HEK293 (cell line): ENCODE results near the gene RIN1.

Experiments used
- GFI1B ChIP-seq: fragments of 450-650 bp; formaldehyde crosslinking; IDR thresholded peaks from 2 replicates; pipeline ENCODE4 v1.5.1; 2016; ENCODE audit warnings: missing biosample characterization, missing genetic modification characterization
- KLF7 ChIP-seq: fragments of 450-650 bp; formaldehyde crosslinking; IDR thresholded peaks from 2 replicates; pipeline ENCODE4 v1.5.1; 2016; ENCODE audit warnings: missing biosample characterization, missing genetic modification characterization, borderline replicate concordance
- KLF8 ChIP-seq: fragments of 450-650 bp; formaldehyde crosslinking; IDR thresholded peaks from 2 replicates; pipeline ENCODE4 v1.5.1; 2016; ENCODE audit warnings: missing biosample characterization, missing genetic modification characterization
- OSR2 ChIP-seq: fragments of 450-650 bp; formaldehyde crosslinking; IDR thresholded peaks from 2 replicates; pipeline ENCODE4 v1.5.1; 2016; ENCODE audit warnings: missing biosample characterization, missing genetic modification characterization
- WT1 ChIP-seq: fragments of 450-650 bp; formaldehyde crosslinking; IDR thresholded peaks from 2 replicates; pipeline ENCODE4 v1.5.1; 2016; ENCODE audit warnings: missing biosample characterization, missing genetic modification characterization
- ZNF10 ChIP-seq: fragments of 450-650 bp; formaldehyde crosslinking; IDR thresholded peaks from 2 replicates; pipeline ENCODE4 v1.5.1; 2017; ENCODE audit warnings: missing biosample characterization, missing genetic modification characterization
- ZNF133 ChIP-seq: fragments of 450-650 bp; formaldehyde crosslinking; IDR thresholded peaks from 2 replicates; pipeline ENCODE4 v1.5.1; 2016; ENCODE audit warnings: missing biosample characterization, missing genetic modification characterization
- ZNF146 ChIP-seq: fragments of 450-650 bp; formaldehyde crosslinking; IDR thresholded peaks from 2 replicates; pipeline ENCODE4 v1.5.1; 2016; ENCODE audit warnings: missing biosample characterization, missing genetic modification characterization
- ZNF175 ChIP-seq: fragments of 450-650 bp; formaldehyde crosslinking; IDR thresholded peaks from 2 replicates; pipeline ENCODE4 v1.5.1; 2016; ENCODE audit warnings: missing biosample characterization, missing genetic modification characterization
- ZNF416 ChIP-seq: fragments of 450-650 bp; formaldehyde crosslinking; IDR thresholded peaks from 2 replicates; pipeline ENCODE4 v1.5.1; 2016; ENCODE audit warnings: missing biosample characterization, missing genetic modification characterization
- ZNF510 ChIP-seq: fragments of 450-650 bp; formaldehyde crosslinking; IDR thresholded peaks from 2 replicates; pipeline ENCODE4 v1.5.1; 2018; ENCODE audit warnings: mild to moderate bottlenecking, missing genetic modification characterization, missing biosample characterization; ENCODE audit not compliant: insufficient replicate concordance
- ZNF544 ChIP-seq: fragments of 450-650 bp; formaldehyde crosslinking; IDR thresholded peaks from 2 replicates; pipeline ENCODE4 v1.5.0; 2017; ENCODE audit warnings: missing biosample characterization, missing genetic modification characterization
- ZNF549 ChIP-seq: fragments of 450-650 bp; IDR thresholded peaks from 2 replicates; pipeline ENCODE4 v1.5.1; 2018; ENCODE audit warnings: missing biosample characterization, missing genetic modification characterization, mild to moderate bottlenecking, inconsistent platforms, moderate library complexity
- ZNF558 ChIP-seq: fragments of 450-650 bp; formaldehyde crosslinking; IDR thresholded peaks from 2 replicates; pipeline ENCODE4 v1.5.1; 2016; ENCODE audit warnings: missing biosample characterization, missing genetic modification characterization
- ZNF596 ChIP-seq: fragments of 450-650 bp; IDR thresholded peaks from 2 replicates; pipeline ENCODE4 v1.5.0; 2018; ENCODE audit warnings: missing biosample characterization, mild to moderate bottlenecking, missing genetic modification characterization, moderate library complexity
- ZNF626 ChIP-seq: fragments of 450-650 bp; sonication (Bioruptor Pico); formaldehyde crosslinking; IDR thresholded peaks from 2 replicates; pipeline ENCODE4 v1.5.1; 2018; ENCODE audit warnings: missing biosample characterization, missing genetic modification characterization, inconsistent platforms
- ZNF791 ChIP-seq: fragments of 450-650 bp; formaldehyde crosslinking; IDR thresholded peaks from 2 replicates; pipeline ENCODE4 v1.5.1; 2016; ENCODE audit warnings: missing biosample characterization, missing genetic modification characterization
- TF ChIP-seq, protein P1 (sequence below): fragments of 450-650 bp; formaldehyde crosslinking; IDR thresholded peaks from 2 replicates; pipeline ENCODE4 v1.5.1; 2017; ENCODE audit warnings: missing biosample characterization, mild to moderate bottlenecking, missing genetic modification characterization, moderate library complexity
- TF ChIP-seq, protein P2 (sequence below): fragments of 450-650 bp; formaldehyde crosslinking; IDR thresholded peaks from 2 replicates; pipeline ENCODE4 v1.5.1; 2017; ENCODE audit warnings: missing biosample characterization, missing genetic modification characterization
- TF ChIP-seq, protein P3 (sequence below): sonication (generic); formaldehyde crosslinking; IDR thresholded peaks from 2 replicates; pipeline ENCODE4 v1.8.1; 2022; ENCODE audit warnings: mild to moderate bottlenecking, moderate library complexity, missing genetic modification reagents
- TF ChIP-seq, protein P4 (sequence below): fragments of 450-650 bp; formaldehyde crosslinking; IDR thresholded peaks from 2 replicates; pipeline ENCODE4 v1.5.1; 2017; ENCODE audit warnings: missing biosample characterization, missing genetic modification characterization
- TF ChIP-seq, protein P5 (sequence below): fragments of 450-650 bp; formaldehyde crosslinking; IDR thresholded peaks from 2 replicates; pipeline ENCODE4; 2016; ENCODE audit warnings: missing biosample characterization, missing genetic modification characterization
- TF ChIP-seq, protein P6 (sequence below): fragments of 450-650 bp; formaldehyde crosslinking; IDR thresholded peaks from 2 replicates; pipeline ENCODE4 v1.5.1; 2016; ENCODE audit warnings: missing biosample characterization, missing genetic modification characterization
- TF ChIP-seq, protein P7 (sequence below): fragments of 450-650 bp; formaldehyde crosslinking; conservative IDR thresholded peaks from 2 replicates; pipeline ENCODE4 v1.5.1; 2016; ENCODE audit warnings: low read depth, missing biosample characterization, missing genetic modification characterization

RIN1 gene

DNA sequence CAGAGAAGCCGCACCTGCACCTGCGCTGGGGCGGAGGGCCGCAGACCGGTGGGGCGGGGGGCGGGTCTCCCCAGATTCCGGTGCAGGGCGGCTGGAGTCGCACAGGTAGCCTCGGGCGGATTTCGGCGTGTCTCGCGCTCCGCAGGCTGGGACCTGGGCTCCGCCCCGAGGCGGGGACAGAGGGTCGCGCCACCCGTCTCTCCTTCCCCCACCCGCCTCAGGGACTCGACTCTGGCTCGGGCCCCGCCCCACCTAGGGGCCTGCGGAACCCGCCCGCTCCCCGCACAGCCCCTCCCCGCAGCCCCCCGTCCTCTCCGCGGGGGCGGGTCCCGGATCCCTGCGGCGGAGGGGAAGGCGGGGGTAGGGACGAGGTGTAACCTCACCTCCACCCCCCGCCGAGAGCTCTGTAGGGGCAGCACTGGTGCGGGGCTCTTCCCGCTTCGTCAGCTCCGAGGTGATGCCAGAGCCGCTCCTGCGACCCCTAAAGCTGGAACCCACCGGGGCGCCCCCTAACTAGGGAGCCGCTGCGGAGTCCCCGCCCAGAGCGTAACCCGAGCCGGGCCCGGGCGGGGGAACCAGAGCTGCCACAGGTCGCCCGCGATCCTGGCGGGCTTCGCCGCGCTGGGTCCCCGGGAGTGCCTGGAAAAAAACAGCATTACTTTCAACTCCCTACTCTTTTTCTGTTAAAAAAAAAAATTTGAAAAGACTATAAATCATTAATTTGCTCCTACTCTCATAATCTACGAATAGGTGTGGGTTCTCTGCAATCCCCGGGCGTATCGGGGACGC, 35.6 kb upstream of the RIN1 start, which contains the start of gene SLC29A2 (continued):
- TF ChIP-seq, protein P1, sequence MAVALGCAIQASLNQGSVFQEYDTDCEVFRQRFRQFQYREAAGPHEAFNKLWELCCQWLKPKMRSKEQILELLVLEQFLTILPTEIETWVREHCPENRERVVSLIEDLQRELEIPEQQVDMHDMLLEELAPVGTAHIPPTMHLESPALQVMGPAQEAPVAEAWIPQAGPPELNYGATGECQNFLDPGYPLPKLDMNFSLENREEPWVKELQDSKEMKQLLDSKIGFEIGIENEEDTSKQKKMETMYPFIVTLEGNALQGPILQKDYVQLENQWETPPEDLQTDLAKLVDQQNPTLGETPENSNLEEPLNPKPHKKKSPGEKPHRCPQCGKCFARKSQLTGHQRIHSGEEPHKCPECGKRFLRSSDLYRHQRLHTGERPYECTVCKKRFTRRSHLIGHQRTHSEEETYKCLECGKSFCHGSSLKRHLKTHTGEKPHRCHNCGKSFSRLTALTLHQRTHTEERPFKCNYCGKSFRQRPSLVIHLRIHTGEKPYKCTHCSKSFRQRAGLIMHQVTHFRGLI: no peak; the same call in 1 of the 2 replicates
- TF ChIP-seq ZNF626 (tag by site-specific recombination) (no peak), ZNF10 (tag by site-specific recombination) (peak; percentile 84), ZNF133 (tag by site-specific recombination) (no peak), KLF8 (peak; percentile 81), ZNF510 (no peak), OSR2 (tag by site-specific recombination) (0 out of 2 replicates have a peak, but pooled peaks have one; percentile 1), ZNF146 (tag by site-specific recombination) (no peak), KLF7 (no peak; the same call in 1 of the 2 replicates), ZNF416 (no peak), ZNF558 (tag by site-specific recombination) (no peak), ZNF175 (tag by site-specific recombination) (no peak), ZNF791 (tag by site-specific recombination) (no peak), ZNF544 (tag by site-specific recombination) (no peak), GFI1B (tag by site-specific recombination) (no peak), ZNF549 (tag by site-specific recombination) (no peak), ZNF596 (tag by site-specific recombination) (no peak), WT1 (tag by site-specific recombination) (no peak)
- TF ChIP-seq, protein P2, sequence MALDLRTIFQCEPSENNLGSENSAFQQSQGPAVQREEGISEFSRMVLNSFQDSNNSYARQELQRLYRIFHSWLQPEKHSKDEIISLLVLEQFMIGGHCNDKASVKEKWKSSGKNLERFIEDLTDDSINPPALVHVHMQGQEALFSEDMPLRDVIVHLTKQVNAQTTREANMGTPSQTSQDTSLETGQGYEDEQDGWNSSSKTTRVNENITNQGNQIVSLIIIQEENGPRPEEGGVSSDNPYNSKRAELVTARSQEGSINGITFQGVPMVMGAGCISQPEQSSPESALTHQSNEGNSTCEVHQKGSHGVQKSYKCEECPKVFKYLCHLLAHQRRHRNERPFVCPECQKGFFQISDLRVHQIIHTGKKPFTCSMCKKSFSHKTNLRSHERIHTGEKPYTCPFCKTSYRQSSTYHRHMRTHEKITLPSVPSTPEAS (tag by site-specific recombination): no peak
- TF ChIP-seq, protein P3, sequence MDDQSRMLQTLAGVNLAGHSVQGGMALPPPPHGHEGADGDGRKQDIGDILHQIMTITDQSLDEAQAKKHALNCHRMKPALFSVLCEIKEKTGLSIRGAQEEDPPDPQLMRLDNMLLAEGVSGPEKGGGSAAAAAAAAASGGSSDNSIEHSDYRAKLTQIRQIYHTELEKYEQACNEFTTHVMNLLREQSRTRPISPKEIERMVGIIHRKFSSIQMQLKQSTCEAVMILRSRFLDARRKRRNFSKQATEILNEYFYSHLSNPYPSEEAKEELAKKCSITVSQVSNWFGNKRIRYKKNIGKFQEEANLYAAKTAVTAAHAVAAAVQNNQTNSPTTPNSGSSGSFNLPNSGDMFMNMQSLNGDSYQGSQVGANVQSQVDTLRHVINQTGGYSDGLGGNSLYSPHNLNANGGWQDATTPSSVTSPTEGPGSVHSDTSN: no peak
- TF ChIP-seq, protein P4, sequence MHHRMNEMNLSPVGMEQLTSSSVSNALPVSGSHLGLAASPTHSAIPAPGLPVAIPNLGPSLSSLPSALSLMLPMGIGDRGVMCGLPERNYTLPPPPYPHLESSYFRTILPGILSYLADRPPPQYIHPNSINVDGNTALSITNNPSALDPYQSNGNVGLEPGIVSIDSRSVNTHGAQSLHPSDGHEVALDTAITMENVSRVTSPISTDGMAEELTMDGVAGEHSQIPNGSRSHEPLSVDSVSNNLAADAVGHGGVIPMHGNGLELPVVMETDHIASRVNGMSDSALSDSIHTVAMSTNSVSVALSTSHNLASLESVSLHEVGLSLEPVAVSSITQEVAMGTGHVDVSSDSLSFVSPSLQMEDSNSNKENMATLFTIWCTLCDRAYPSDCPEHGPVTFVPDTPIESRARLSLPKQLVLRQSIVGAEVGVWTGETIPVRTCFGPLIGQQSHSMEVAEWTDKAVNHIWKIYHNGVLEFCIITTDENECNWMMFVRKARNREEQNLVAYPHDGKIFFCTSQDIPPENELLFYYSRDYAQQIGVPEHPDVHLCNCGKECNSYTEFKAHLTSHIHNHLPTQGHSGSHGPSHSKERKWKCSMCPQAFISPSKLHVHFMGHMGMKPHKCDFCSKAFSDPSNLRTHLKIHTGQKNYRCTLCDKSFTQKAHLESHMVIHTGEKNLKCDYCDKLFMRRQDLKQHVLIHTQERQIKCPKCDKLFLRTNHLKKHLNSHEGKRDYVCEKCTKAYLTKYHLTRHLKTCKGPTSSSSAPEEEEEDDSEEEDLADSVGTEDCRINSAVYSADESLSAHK (tag by site-specific recombination): no peak
- TF ChIP-seq, protein P5, sequence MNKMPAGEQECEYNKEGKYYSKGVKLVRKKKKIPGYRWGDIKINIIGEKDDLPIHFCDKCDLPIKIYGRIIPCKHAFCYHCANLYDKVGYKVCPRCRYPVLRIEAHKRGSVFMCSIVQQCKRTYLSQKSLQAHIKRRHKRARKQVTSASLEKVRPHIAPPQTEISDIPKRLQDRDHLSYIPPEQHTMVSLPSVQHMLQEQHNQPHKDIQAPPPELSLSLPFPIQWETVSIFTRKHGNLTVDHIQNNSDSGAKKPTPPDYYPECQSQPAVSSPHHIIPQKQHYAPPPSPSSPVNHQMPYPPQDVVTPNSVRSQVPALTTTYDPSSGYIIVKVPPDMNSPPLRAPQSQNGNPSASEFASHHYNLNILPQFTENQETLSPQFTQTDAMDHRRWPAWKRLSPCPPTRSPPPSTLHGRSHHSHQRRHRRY (tag by site-specific recombination): no peak
- TF ChIP-seq, protein P6, sequence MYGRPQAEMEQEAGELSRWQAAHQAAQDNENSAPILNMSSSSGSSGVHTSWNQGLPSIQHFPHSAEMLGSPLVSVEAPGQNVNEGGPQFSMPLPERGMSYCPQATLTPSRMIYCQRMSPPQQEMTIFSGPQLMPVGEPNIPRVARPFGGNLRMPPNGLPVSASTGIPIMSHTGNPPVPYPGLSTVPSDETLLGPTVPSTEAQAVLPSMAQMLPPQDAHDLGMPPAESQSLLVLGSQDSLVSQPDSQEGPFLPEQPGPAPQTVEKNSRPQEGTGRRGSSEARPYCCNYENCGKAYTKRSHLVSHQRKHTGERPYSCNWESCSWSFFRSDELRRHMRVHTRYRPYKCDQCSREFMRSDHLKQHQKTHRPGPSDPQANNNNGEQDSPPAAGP (tag by site-specific recombination): peak; percentile 60
- TF ChIP-seq, protein P7, sequence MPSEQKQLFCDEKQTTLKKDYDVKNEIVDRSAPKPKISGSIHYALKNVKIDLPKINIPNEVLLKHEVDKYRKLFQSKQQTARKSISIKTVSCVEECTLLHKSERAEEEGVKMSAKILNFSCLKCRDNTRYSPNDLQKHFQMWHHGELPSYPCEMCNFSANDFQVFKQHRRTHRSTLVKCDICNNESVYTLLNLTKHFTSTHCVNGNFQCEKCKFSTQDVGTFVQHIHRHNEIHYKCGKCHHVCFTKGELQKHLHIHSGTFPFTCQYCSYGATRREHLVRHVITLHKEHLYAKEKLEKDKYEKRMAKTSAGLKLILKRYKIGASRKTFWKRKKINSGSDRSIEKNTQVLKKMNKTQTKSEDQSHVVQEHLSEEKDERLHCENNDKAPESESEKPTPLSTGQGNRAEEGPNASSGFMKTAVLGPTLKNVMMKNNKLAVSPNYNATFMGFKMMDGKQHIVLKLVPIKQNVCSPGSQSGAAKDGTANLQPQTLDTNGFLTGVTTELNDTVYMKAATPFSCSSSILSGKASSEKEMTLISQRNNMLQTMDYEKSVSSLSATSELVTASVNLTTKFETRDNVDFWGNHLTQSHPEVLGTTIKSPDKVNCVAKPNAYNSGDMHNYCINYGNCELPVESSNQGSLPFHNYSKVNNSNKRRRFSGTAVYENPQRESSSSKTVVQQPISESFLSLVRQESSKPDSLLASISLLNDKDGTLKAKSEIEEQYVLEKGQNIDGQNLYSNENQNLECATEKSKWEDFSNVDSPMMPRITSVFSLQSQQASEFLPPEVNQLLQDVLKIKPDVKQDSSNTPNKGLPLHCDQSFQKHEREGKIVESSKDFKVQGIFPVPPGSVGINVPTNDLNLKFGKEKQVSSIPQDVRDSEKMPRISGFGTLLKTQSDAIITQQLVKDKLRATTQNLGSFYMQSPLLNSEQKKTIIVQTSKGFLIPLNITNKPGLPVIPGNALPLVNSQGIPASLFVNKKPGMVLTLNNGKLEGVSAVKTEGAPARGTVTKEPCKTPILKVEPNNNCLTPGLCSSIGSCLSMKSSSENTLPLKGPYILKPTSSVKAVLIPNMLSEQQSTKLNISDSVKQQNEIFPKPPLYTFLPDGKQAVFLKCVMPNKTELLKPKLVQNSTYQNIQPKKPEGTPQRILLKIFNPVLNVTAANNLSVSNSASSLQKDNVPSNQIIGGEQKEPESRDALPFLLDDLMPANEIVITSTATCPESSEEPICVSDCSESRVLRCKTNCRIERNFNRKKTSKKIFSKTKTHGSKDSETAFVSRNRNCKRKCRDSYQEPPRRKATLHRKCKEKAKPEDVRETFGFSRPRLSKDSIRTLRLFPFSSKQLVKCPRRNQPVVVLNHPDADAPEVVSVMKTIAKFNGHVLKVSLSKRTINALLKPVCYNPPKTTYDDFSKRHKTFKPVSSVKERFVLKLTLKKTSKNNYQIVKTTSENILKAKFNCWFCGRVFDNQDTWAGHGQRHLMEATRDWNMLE (tag by site-specific recombination): no peak
